ENCODE measurements around the gene PDE1C.

Gene PDE1C

DNA sequence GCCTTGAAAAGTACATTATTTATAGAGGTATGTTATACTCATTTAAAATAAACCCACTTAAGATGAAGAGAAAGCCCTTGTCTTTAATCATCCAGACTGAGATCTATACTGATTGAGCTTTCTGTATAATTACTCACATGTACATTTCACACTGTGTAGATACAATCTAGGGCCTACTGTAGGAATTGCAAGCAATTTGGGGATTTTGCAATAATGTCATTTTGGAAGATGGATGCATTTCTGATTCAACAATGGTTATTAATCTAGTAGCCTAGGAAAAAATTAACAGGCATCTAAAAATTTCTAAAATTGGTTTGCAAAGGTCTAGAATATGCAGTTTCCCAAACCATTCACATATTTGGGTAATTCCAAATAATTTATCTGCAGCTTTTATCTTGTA is 132.2 kb downstream of the PDE1C start:
- no peak for DNase-seq (ENCODE audit: low read depth)
- TF ChIP-seq, protein P1, sequence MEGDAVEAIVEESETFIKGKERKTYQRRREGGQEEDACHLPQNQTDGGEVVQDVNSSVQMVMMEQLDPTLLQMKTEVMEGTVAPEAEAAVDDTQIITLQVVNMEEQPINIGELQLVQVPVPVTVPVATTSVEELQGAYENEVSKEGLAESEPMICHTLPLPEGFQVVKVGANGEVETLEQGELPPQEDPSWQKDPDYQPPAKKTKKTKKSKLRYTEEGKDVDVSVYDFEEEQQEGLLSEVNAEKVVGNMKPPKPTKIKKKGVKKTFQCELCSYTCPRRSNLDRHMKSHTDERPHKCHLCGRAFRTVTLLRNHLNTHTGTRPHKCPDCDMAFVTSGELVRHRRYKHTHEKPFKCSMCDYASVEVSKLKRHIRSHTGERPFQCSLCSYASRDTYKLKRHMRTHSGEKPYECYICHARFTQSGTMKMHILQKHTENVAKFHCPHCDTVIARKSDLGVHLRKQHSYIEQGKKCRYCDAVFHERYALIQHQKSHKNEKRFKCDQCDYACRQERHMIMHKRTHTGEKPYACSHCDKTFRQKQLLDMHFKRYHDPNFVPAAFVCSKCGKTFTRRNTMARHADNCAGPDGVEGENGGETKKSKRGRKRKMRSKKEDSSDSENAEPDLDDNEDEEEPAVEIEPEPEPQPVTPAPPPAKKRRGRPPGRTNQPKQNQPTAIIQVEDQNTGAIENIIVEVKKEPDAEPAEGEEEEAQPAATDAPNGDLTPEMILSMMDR (conservative IDR thresholded peaks at IDR 0.05; ENCODE audit: low read depth, low read length): no peak
- no peak overlapping the region for H3K4me3 ChIP-seq (ENCODE audit: low read depth, low read length)

DNA sequence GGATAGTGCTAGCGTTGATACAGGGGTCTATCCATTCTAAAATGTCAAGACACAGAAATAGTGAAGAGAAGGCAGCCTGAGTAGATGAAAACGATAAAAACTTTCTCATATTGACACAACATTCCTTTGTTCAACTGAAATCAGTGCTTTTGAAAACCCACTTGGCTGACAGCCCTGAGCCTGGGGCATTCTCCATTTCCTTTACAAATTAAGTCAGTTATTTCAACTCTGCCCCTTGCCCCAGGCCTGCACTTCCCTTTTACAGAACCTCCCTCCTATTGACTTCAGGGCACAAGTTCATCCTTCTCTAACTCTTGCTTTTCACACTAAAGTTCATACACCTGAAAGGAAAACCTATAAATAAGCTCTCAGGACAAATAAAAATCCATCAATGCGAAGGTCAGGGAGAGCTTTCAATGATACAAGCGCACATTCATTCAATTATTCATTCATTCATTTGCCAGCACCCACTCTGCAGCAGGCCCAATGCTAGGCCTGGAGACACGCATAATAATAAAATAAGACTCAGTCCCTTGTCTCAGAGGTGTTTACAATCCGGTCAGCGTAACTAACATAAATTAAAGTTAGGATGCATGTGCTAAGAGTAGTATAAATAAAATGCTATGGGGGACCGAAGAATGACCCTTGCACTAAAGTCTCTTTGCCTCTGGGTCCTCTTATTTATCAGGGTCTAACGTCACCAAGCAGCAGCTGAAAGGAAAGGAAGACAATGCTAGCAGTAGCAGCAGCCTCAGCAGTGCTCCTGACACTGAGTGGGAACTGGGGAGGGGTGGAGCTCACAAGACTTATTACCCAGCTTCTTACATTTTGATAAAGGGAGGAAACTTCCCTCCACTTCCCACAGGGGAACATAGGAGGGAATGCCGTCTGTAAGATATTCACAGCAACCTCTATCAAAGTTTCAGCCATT is 134.8 kb downstream of the PDE1C start:
- peak; percentile 8 for DNase-seq (ENCODE audit: low read depth)
- TF ChIP-seq, protein P1 (conservative IDR thresholded peaks at IDR 0.05; ENCODE audit: low read depth, low read length): no peak

DNA sequence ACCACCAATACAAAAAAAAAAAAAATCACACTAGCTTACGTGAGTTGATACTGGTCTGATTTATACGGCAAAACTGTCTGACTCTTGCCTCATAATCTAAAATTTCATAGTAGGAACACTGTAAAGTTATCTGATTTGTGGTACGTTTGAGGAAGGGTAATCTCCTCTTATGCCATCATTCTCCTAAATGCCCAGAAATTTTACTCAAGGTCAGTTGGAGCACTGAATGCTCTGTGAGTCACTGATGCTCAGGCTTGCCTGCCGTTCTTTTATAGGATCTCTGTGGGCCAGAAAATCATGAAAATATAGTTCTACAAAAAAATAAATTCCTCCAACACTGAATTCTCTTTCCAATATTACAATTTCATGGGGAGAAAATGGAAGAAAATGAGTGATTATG is 135.7 kb downstream of the PDE1C start:
- no peak overlapping the region for H3K4me3 ChIP-seq (ENCODE audit: low read depth, low read length)
- TF ChIP-seq, protein P1 (conservative IDR thresholded peaks at IDR 0.05; ENCODE audit: low read depth, low read length): no peak
- no peak for DNase-seq (ENCODE audit: low read depth)

More for the DNA sequence above, 134.8 kb downstream of the PDE1C start:
- H3K4me3 ChIP-seq (ENCODE audit: low read depth, low read length): no peak overlapping the region

DNA sequence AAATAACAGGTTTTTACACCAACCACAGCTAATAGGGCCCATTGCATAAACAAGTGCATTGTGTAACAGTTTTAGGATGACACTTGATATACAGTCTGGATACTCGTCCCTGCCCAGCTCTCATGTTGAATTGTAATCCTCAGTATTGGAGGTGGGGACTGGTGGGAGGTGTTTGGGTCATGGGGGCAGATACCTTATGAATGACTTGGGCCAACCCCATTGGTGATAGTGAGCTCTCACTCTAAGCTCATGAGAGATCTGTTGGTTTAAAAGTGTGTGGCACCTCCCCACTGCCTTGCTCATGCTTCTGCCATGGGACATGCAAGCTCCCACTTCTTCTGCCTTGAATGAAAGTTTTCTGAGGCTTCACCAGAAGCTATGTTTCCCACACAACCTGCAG is 136.7 kb downstream of the PDE1C start:
- TF ChIP-seq, protein P1 (conservative IDR thresholded peaks at IDR 0.05; ENCODE audit: low read depth, low read length): no peak
- no peak overlapping the region for H3K4me3 ChIP-seq (ENCODE audit: low read depth, low read length)
- DNase-seq (ENCODE audit: low read depth): no peak

DNA sequence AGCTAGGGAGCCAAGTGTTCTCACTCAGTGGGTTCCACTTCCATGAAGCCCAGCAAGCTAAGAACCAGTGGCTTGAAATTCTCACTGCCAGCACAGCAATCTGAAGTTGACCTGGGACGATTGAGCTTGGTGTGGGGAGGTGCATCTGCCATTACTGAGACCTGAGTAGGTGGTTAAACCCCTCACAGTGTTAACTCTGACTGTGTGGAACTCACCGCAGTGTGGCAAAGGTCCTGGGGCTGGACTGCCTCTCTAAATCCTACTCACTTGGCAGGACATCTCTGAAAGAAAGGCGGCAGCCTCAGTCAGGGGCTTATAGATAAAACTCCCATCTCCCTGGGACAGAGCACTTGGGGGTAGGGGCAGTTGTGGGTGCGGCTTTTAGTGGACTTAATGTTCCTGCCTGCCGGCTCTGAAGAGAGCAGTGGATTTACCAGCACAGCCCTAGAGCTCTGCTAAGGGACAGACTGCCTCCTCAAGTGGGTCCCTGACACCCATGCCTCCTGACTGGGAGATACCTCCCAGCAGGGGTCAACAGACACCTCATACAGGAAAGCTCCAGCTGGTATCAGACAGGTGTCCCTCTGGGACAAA is 143.1 kb downstream of the PDE1C start:
- H3K4me3 ChIP-seq (ENCODE audit: low read depth, low read length): no peak overlapping the region
- no peak for DNase-seq (ENCODE audit: low read depth)
- TF ChIP-seq, protein P1 (conservative IDR thresholded peaks at IDR 0.05; ENCODE audit: low read depth, low read length): no peak

DNA sequence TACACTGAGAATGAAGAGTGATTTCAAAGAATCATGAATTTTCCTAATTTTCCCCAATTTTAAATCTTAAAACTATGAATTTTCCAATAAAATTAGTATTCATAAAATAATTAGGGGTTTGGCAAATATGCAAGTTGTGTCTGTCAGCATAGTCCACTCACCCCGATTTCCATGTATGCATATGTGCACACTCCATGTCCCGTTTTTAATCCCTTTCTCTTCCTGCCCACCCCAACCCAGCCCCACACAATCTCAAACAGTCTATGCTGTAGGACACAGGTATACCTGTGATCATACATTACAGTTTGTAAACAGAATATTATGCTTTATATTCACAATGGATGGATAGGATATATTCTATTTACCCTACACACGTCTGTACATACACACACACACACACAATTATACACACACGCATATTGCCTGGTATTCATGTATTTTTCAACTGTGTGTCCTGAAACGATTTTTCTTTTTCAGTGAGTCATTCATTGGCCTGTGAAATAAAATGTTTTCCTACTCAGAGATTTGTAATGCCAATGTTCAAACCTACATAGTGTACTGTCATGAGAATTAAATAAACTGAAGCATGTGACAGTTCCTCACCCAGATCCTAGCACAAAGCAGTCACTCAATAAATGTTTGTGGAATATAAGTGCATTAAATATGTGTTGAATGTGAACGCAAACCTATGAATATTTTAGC is 144.3 kb downstream of the PDE1C start:
- H3K4me3 ChIP-seq (ENCODE audit: low read depth, low read length): no peak overlapping the region
- TF ChIP-seq, protein P1 (conservative IDR thresholded peaks at IDR 0.05; ENCODE audit: low read depth, low read length): no peak
- DNase-seq (ENCODE audit: low read depth): no peak
